Hepatocyte (in vitro differentiated cells): ENCODE measurements around the gene OR52K1. TPM values are rescaled to one million over a fixed set of nuclear protein-coding genes. Genes with fewer than 3 reads are reported as not detected.

Experiments
- DNase-seq: peaks from one replicate; pipeline ENCODE4 v3.0.0-alpha.2; 2016; ENCODE audit warnings: low spot score
- H2AFZ ChIP-seq: fragments of 200-600 bp; sonication (generic); 2 replicates; pipeline ENCODE4 v1.6.0; 2016; ENCODE audit warnings: antibody characterized with exemption, mild to moderate bottlenecking
- H3K27ac ChIP-seq: fragments of 200-600 bp; sonication (generic); 2 replicates; pipeline ENCODE4 v1.5.1; 2016; ENCODE audit warnings: mild to moderate bottlenecking
- H3K27me3 ChIP-seq: fragments of 200-600 bp; sonication (generic); 2 replicates; pipeline ENCODE4 v1.6.1; 2016
- H3K36me3 ChIP-seq: fragments of 200-600 bp; sonication (generic); replicated peaks from 2 replicates; pipeline ENCODE4 v1.5.1; 2016; ENCODE audit warnings: low read depth; ENCODE audit not compliant: insufficient read depth
- H3K4me1 ChIP-seq: fragments of 200-600 bp; sonication (generic); 2 replicates; pipeline ENCODE4 v1.5.1; 2016; ENCODE audit warnings: mild to moderate bottlenecking, moderate library complexity; ENCODE audit not compliant: insufficient read depth
- H3K4me2 ChIP-seq: fragments of 200-600 bp; sonication (generic); 2 replicates; pipeline ENCODE4 v1.6.0; 2016
- H3K4me3 ChIP-seq: fragments of 200-600 bp; sonication (generic); 2 replicates; pipeline ENCODE4 v1.5.1; 2016; ENCODE audit warnings: mild to moderate bottlenecking
- H3K79me2 ChIP-seq: fragments of 200-600 bp; sonication (generic); 2 replicates; pipeline ENCODE4 v1.6.0; 2017; ENCODE audit warnings: mild to moderate bottlenecking
- H3K9me2 ChIP-seq: fragments of 200-600 bp; sonication (generic); replicated peaks from 2 replicates; pipeline ENCODE4 v1.6.0; 2017; ENCODE audit warnings: mild to moderate bottlenecking; ENCODE audit not compliant: insufficient read depth
- H3K9me3 ChIP-seq: fragments of 200-600 bp; sonication (generic); 2 replicates; pipeline ENCODE4 v1.5.1; 2016; ENCODE audit warnings: low read depth, mild to moderate bottlenecking
- H4K20me1 ChIP-seq: fragments of 200-600 bp; sonication (generic); 2 replicates; pipeline ENCODE4 v1.6.0; 2016; ENCODE audit warnings: mild to moderate bottlenecking; ENCODE audit not compliant: insufficient read depth, poor library complexity, severe bottlenecking
- CTCF ChIP-seq: fragments of 200-600 bp; sonication (generic); IDR thresholded peaks from 2 replicates; pipeline ENCODE4 v1.5.1; 2016; ENCODE audit warnings: antibody characterized with exemption, mild to moderate bottlenecking; ENCODE audit not compliant: poor library complexity
- EZH2 ChIP-seq: fragments of 200-600 bp; sonication (generic); IDR thresholded peaks from 2 replicates; pipeline ENCODE4 v1.6.1; 2016; ENCODE audit warnings: antibody characterized with exemption, mild to moderate bottlenecking, borderline replicate concordance
- EZH2phosphoT487 ChIP-seq: fragments of 200-600 bp; sonication (generic); IDR thresholded peaks from one replicate; pipeline ENCODE4 v1.6.1; 2018; ENCODE audit warnings: antibody characterized with exemption, mild to moderate bottlenecking, low read depth, moderate library complexity; ENCODE audit not compliant: unreplicated experiment, severe bottlenecking
- WGBS: methylation state at CpG from one replicate; pipeline ENCODE4 v1.1.6; 2016; ENCODE audit warnings: low lambda C conversion rate; ENCODE audit errors: missing lambda C conversion rate; 5-methylcytosine and 5-hydroxymethylcytosine counted together
- polyA plus RNA-seq: library from polyadenylated mRNA; unstranded; fragments of >200 nt; fragmentation: Nextera tagmentation; extraction: Ambion mirVana; gene quantifications from 2 replicates; pipeline ENCODE4 v1.2.1, GENCODE V29; 2016
- total RNA-seq: library from RNA; depleted of rRNA; stranded (reverse); fragments of >200 nt; gene quantifications from 2 replicates; pipeline ENCODE4 v1.2.3, GENCODE V29; 2014

Gene OR52K1
- total and polyA plus RNA-seq, 2 experiments from 2014 or later = 0.07 TPM; not detected in 1

GRCh38 chr11:4491878-4492606 is 9.6 kb downstream of the OR52K1 start:
- Histone ChIP-seq H3K9me3 (no peaks in the 10 kb centered on the region), H3K9me2 (no peaks in the 10 kb centered on the region), H3K4me1 (peaks cover 8% of the 10 kb centered on the region), H3K27me3 (peaks cover 8% of the 10 kb centered on the region), H3K36me3 (no peaks in the 10 kb centered on the region), H3K79me2 (no peaks in the 10 kb centered on the region), H3K4me2 (no peak overlapping the region), H2AFZ (no peak overlapping the region), H3K4me3 (no peak overlapping the region), H3K27ac (no peak overlapping the region), H4K20me1 (no peaks in the 10 kb centered on the region)
- TF ChIP-seq CTCF (no peak), EZH2 (no peak), EZH2phosphoT487 (no peak)
- no peak for DNase-seq
- WGBS = 93% methylated on average over 4 of the region's 4 CpGs

GRCh38 chr11:4493480-4493818 is 11.0 kb downstream of the OR52K1 start:
- Histone ChIP-seq H4K20me1 (no peaks in the 10 kb centered on the region), H3K9me2 (no peaks in the 10 kb centered on the region), H3K4me2 (no peak overlapping the region), H3K27me3 (peaks cover 15% of the 10 kb centered on the region), H3K4me1 (peaks cover 8% of the 10 kb centered on the region), H3K27ac (no peak overlapping the region), H2AFZ (no peak overlapping the region), H3K36me3 (no peaks in the 10 kb centered on the region), H3K9me3 (no peaks in the 10 kb centered on the region), H3K79me2 (no peaks in the 10 kb centered on the region), H3K4me3 (no peak overlapping the region)
- no peak for DNase-seq
- WGBS = 53% methylated on average over 5 of the region's 5 CpGs
- TF ChIP-seq CTCF (no peak), EZH2phosphoT487 (no peak), EZH2 (no peak)

GRCh38 chr11:4495487-4495886 is 13.0 kb downstream of the OR52K1 start:
- H4K20me1 ChIP-seq = no peaks in the 10 kb centered on the region
- H2AFZ ChIP-seq = no peak overlapping the region
- peak; percentile 41 for DNase-seq
- H3K4me3 ChIP-seq = no peak overlapping the region
- no peak overlapping the region for H3K27ac ChIP-seq
- TF ChIP-seq CTCF (no peak), EZH2phosphoT487 (no peak), EZH2 (no peak)
- peaks cover 8% of the 10 kb centered on the region for H3K4me1 ChIP-seq
- H3K79me2 ChIP-seq = no peaks in the 10 kb centered on the region
- peaks cover 17% of the 10 kb centered on the region for H3K27me3 ChIP-seq
- H3K36me3 ChIP-seq = no peaks in the 10 kb centered on the region
- H3K9me2 ChIP-seq = no peaks in the 10 kb centered on the region
- 49% methylated on average over 7 of the region's 7 CpGs for WGBS
- H3K4me2 ChIP-seq = no peak overlapping the region
- H3K9me3 ChIP-seq = no peaks in the 10 kb centered on the region
